Mesendoderm (in vitro differentiated cells): ENCODE measurements around the gene IRS1.
A peak's percentile ranks its signal among the peaks of the same experiment; 100 is the strongest.

ENCODE experiments used
- DNase-seq: peaks from one replicate; pipeline ENCODE4 v3.0.0; 2013
- H2AK5ac ChIP-seq: 2 replicates; pipeline ENCODE4 v1.6.1; 2013; ENCODE audit warnings: low read length, inconsistent platforms
- H2BK120ac ChIP-seq: 2 replicates; pipeline ENCODE4 v1.6.1; 2013; ENCODE audit warnings: low read depth, mild to moderate bottlenecking, low read length, moderate library complexity, mixed read lengths
- H2BK15ac ChIP-seq: replicated peaks from 2 replicates; pipeline ENCODE4 v1.6.1; 2013; ENCODE audit warnings: low read depth, mild to moderate bottlenecking, moderate library complexity
- H2BK5ac ChIP-seq: 2 replicates; pipeline ENCODE4 v1.6.1; 2013; ENCODE audit warnings: low read length, inconsistent platforms
- H3K18ac ChIP-seq: 2 replicates; pipeline ENCODE4 v1.6.1; 2013; ENCODE audit warnings: mild to moderate bottlenecking, low read length, mixed read lengths
- H3K23ac ChIP-seq: one replicate; pipeline ENCODE4 v1.6.1; 2013; ENCODE audit warnings: low read length
- H3K27ac ChIP-seq: 2 replicates; pipeline ENCODE4 v1.5.1; 2013; ENCODE audit warnings: low read depth, mild to moderate bottlenecking, inconsistent platforms, low read length, moderate library complexity
- H3K27me3 ChIP-seq: 2 replicates; pipeline ENCODE4 v1.6.1; 2013; ENCODE audit warnings: low read length, control low read depth, mild to moderate bottlenecking, inconsistent platforms; ENCODE audit not compliant: insufficient read depth, poor library complexity
- H3K36me3 ChIP-seq: 2 replicates; pipeline ENCODE4 v1.6.1; 2013; ENCODE audit warnings: low read length, inconsistent platforms; ENCODE audit not compliant: control insufficient read depth, insufficient read depth
- H3K4ac ChIP-seq: one replicate; pipeline ENCODE4 v1.6.1; 2013; ENCODE audit warnings: low read depth, mild to moderate bottlenecking, low read length, moderate library complexity
- H3K4me1 ChIP-seq: 2 replicates; pipeline ENCODE4 v1.6.1; 2013; ENCODE audit warnings: low read depth, low read length, inconsistent platforms; ENCODE audit not compliant: control insufficient read depth
- H3K4me2 ChIP-seq: 2 replicates; pipeline ENCODE4 v1.6.1; 2013; ENCODE audit warnings: low read length
- H3K4me3 ChIP-seq: 2 replicates; pipeline ENCODE4 v1.5.1; 2013; ENCODE audit warnings: mild to moderate bottlenecking, low read length
- H3K56ac ChIP-seq: one replicate; pipeline ENCODE4 v1.6.1; 2013; ENCODE audit warnings: low read length
- H3K79me1 ChIP-seq: 2 replicates; pipeline ENCODE4 v1.6.1; 2013; ENCODE audit warnings: low read length, inconsistent platforms
- H3K79me2 ChIP-seq: 2 replicates; pipeline ENCODE4 v1.6.1; 2013; ENCODE audit warnings: mild to moderate bottlenecking, low read length; ENCODE audit not compliant: control insufficient read depth, insufficient read depth
- H3K9ac ChIP-seq: 2 replicates; pipeline ENCODE4 v1.6.1; 2013; ENCODE audit warnings: low read length, inconsistent platforms
- H4K5ac ChIP-seq: one replicate; pipeline ENCODE4 v1.6.1; 2013; ENCODE audit warnings: low read length
- H4K8ac ChIP-seq: one replicate; pipeline ENCODE4 v1.6.1; 2013; ENCODE audit warnings: low read depth, mild to moderate bottlenecking, control low read depth, low read length, moderate library complexity
- WGBS: extraction: QIAGEN DNeasy Blood & Tissue Kit; methylation state at CpG from one replicate; pipeline ENCODE4 v1.1.7; 2013; ENCODE audit warnings: low lambda C conversion rate, missing lambda C conversion rate; ENCODE audit not compliant: insufficient coverage; ENCODE audit errors: extremely low coverage; 5-methylcytosine and 5-hydroxymethylcytosine counted together

The IRS1 gene

GRCh38 chr2:226743915-226744314 lies 55.7 kb downstream of the IRS1 start:
- Histone ChIP-seq H3K27me3 (no peaks in the 10 kb centered on the region), H2BK15ac (no peak overlapping the region), H3K36me3 (no peaks in the 10 kb centered on the region), H3K23ac (no peak overlapping the region), H3K4me2 (no peak overlapping the region), H3K4ac (no peak overlapping the region), H3K4me3 (no peak overlapping the region), H3K4me1 (peaks cover 3% of the 10 kb centered on the region), H3K9ac (no peak overlapping the region), H3K27ac (no peak overlapping the region), H3K79me1 (no peaks in the 10 kb centered on the region), H3K18ac (no peak overlapping the region), H2AK5ac (no peak overlapping the region), H2BK5ac (no peak overlapping the region), H4K5ac (no peak overlapping the region), H3K79me2 (no peaks in the 10 kb centered on the region), H2BK120ac (no peak overlapping the region), H4K8ac (no peak overlapping the region), H3K56ac (no peak overlapping the region)
- DNase-seq: no peak
- WGBS: no CpG with 5 or more reads among the region's 4 CpGs

- Histone ChIP-seq H3K36me3 (no peaks in the 10 kb centered on the region), H3K79me1 (peaks cover 2% of the 10 kb centered on the region), H3K4ac (no peak overlapping the region), H3K4me2 (no peak overlapping the region), H3K27me3 (no peaks in the 10 kb centered on the region), H3K4me3 (no peak overlapping the region), H3K56ac (no peak overlapping the region), H4K8ac (no peak overlapping the region), H3K18ac (no peak overlapping the region), H4K5ac (no peak overlapping the region), H3K79me2 (no peaks in the 10 kb centered on the region), H2BK5ac (no peak overlapping the region), H2AK5ac (no peak overlapping the region), H3K27ac (no peak overlapping the region), H2BK120ac (no peak overlapping the region), H3K4me1 (peaks cover 5% of the 10 kb centered on the region), H2BK15ac (no peak overlapping the region), H3K9ac (no peak overlapping the region), H3K23ac (no peak overlapping the region)
- WGBS: no CpG with 5 or more reads among the region's 5 CpGs
- DNase-seq: no peak
Observed at GRCh38 chr2:226742347-226742746, 57.3 kb downstream of the IRS1 start.

- Histone ChIP-seq H3K79me1 (peaks cover 2% of the 10 kb centered on the region), H3K27me3 (no peaks in the 10 kb centered on the region), H2BK120ac (no peak overlapping the region), H3K36me3 (no peaks in the 10 kb centered on the region), H3K18ac (no peak overlapping the region), H2BK5ac (no peak overlapping the region), H3K56ac (no peak overlapping the region), H3K23ac (no peak overlapping the region), H3K4me1 (peaks cover 5% of the 10 kb centered on the region), H3K27ac (no peak overlapping the region), H4K8ac (no peak overlapping the region), H4K5ac (no peak overlapping the region), H3K4me2 (no peak overlapping the region), H3K4ac (no peak overlapping the region), H3K9ac (no peak overlapping the region), H2AK5ac (no peak overlapping the region), H2BK15ac (no peak overlapping the region), H3K79me2 (no peaks in the 10 kb centered on the region), H3K4me3 (no peak overlapping the region)
- DNase-seq: no peak
- no CpG with 5 or more reads among the region's 3 CpGs for WGBS
Observed at GRCh38 chr2:226740039-226740648, 59.5 kb downstream of the IRS1 start.

- no peaks in the 10 kb centered on the region for H3K36me3 ChIP-seq
- H3K27me3 ChIP-seq: no peaks in the 10 kb centered on the region
- no peaks in the 10 kb centered on the region for H3K79me2 ChIP-seq
- no peak overlapping the region for H2AK5ac ChIP-seq
- no peak overlapping the region for H2BK5ac ChIP-seq
- H3K4ac ChIP-seq: no peak overlapping the region
- no peak overlapping the region for H3K23ac ChIP-seq
- WGBS: no CpG with 5 or more reads among the region's 6 CpGs
- H4K8ac ChIP-seq: no peak overlapping the region
- peaks cover 7% of the 10 kb centered on the region for H3K4me1 ChIP-seq
- H2BK120ac ChIP-seq: no peak overlapping the region
- no peak overlapping the region for H3K4me2 ChIP-seq
- no peak overlapping the region for H4K5ac ChIP-seq
- H3K18ac ChIP-seq: peak overlapping the region; percentile 39
- H3K9ac ChIP-seq: no peak overlapping the region
- no peak overlapping the region for H2BK15ac ChIP-seq
- H3K4me3 ChIP-seq: no peak overlapping the region
- no peak overlapping the region for H3K27ac ChIP-seq
- peaks cover 2% of the 10 kb centered on the region for H3K79me1 ChIP-seq
- DNase-seq: no peak
- H3K56ac ChIP-seq: no peak overlapping the region
Observed at GRCh38 chr2:226739545-226740030, 60.0 kb downstream of the IRS1 start.

GRCh38 chr2:226738821-226739544 lies 60.6 kb downstream of the IRS1 start:
- H2BK5ac ChIP-seq: no peak overlapping the region
- no peak overlapping the region for H2BK15ac ChIP-seq
- no peaks in the 10 kb centered on the region for H3K79me2 ChIP-seq
- H3K56ac ChIP-seq: no peak overlapping the region
- no peaks in the 10 kb centered on the region for H3K27me3 ChIP-seq
- H3K27ac ChIP-seq: no peak overlapping the region
- no peak overlapping the region for H2AK5ac ChIP-seq
- DNase-seq: peak; percentile 51
- no peak overlapping the region for H3K4ac ChIP-seq
- H4K8ac ChIP-seq: no peak overlapping the region
- peaks cover 2% of the 10 kb centered on the region for H3K79me1 ChIP-seq
- no peak overlapping the region for H3K4me3 ChIP-seq
- no peaks in the 10 kb centered on the region for H3K36me3 ChIP-seq
- no peak overlapping the region for H3K9ac ChIP-seq
- no CpG with 5 or more reads among the region's 6 CpGs for WGBS
- H3K4me1 ChIP-seq: peaks cover 7% of the 10 kb centered on the region
- no peak overlapping the region for H4K5ac ChIP-seq
- H2BK120ac ChIP-seq: no peak overlapping the region
- H3K4me2 ChIP-seq: no peak overlapping the region
- peak overlapping the region; percentile 39 for H3K18ac ChIP-seq
- H3K23ac ChIP-seq: no peak overlapping the region
